HG03378 (cell line): Measurements from ENCODE around the gene TRHDE.

ENCODE experiments used
- ATAC-seq: cut with Tn5 transposase; IDR thresholded peaks from one replicate; pipeline ENCODE4 v1.9.1; 2021; ENCODE audit warnings: mild to moderate bottlenecking, moderate library complexity; ENCODE audit not compliant: unreplicated experiment

The TRHDE gene

GRCh38 chr12:72313806-72314205 lies 41.6 kb downstream of the TRHDE start:
- ATAC-seq, result no peak

GRCh38 chr12:72315858-72316257 lies 43.7 kb downstream of the TRHDE start:
- no peak for ATAC-seq

GRCh38 chr12:72318341-72318740 lies 46.2 kb downstream of the TRHDE start:
- no peak for ATAC-seq

- ATAC-seq, result no peak
Observed at GRCh38 chr12:72323881-72324280, 51.7 kb downstream of the TRHDE start.

GRCh38 chr12:72330301-72330700 lies 58.1 kb downstream of the TRHDE start:
- no peak for ATAC-seq

- ATAC-seq, result no peak
Observed at GRCh38 chr12:72330784-72331183, 58.6 kb downstream of the TRHDE start.

GRCh38 chr12:72337382-72337781 lies 65.2 kb downstream of the TRHDE start:
- no peak for ATAC-seq

- no peak for ATAC-seq
Observed at GRCh38 chr12:72337946-72338345, 65.8 kb downstream of the TRHDE start.

- no peak for ATAC-seq
Observed at GRCh38 chr12:72338437-72338836, 66.3 kb downstream of the TRHDE start.

- ATAC-seq, result peak; percentile 95
Observed at GRCh38 chr12:72346363-72346944, 74.3 kb downstream of the TRHDE start.

- no peak for ATAC-seq
Observed at GRCh38 chr12:72349491-72349890, 77.3 kb downstream of the TRHDE start.

- no peak for ATAC-seq
Observed at GRCh38 chr12:72359416-72359815, 87.2 kb downstream of the TRHDE start.

GRCh38 chr12:72365151-72365550 lies 93.0 kb downstream of the TRHDE start:
- no peak for ATAC-seq

GRCh38 chr12:72366255-72366654 lies 94.1 kb downstream of the TRHDE start:
- ATAC-seq, result no peak

GRCh38 chr12:72368298-72368697 lies 96.1 kb downstream of the TRHDE start:
- ATAC-seq, result no peak

- no peak for ATAC-seq
Observed at GRCh38 chr12:72368719-72369422, 96.7 kb downstream of the TRHDE start.

- ATAC-seq, result no peak
Observed at GRCh38 chr12:72369423-72369959, 97.3 kb downstream of the TRHDE start.

- no peak for ATAC-seq
Observed at GRCh38 chr12:72380441-72380840, 108.3 kb downstream of the TRHDE start.

GRCh38 chr12:72388322-72388721 lies 116.2 kb downstream of the TRHDE start:
- ATAC-seq, result no peak

- ATAC-seq, result no peak
Observed at GRCh38 chr12:72390146-72390545, 118.0 kb downstream of the TRHDE start.

GRCh38 chr12:72406111-72406510 lies 133.9 kb downstream of the TRHDE start:
- no peak for ATAC-seq

- no peak for ATAC-seq
Observed at GRCh38 chr12:72432037-72432604, 160.0 kb downstream of the TRHDE start.
